Middle frontal gyrus (tissue), 1 donor: Measurements from ENCODE around the gene SLC16A12.
A peak's percentile ranks its signal among the peaks of the same experiment; 100 is the strongest.
"Not testable (repeated sequence)": the region's sequence is repeated elsewhere in the genome, so short reads cannot be mapped to it uniquely, and the experiment has no call there.

Experiments used
- DNase-seq: peaks from one replicate; pipeline ENCODE4 v3.0.0-alpha.2; 2015; ENCODE audit warnings: low spot score; ENCODE audit errors: extremely low spot score

Gene SLC16A12

GRCh38 chr10:89391907-89392756 lies 143.3 kb downstream of the SLC16A12 start, which contains the start of gene IFIT1:
TSS of gene IFIT1 (plus strand) at chr10:89392623. CDS start at chr10:89392713, 90 bp downstream.
- DNase-seq = peak; percentile 80

GRCh38 chr10:89391226-89391576 lies 144.2 kb downstream of the SLC16A12 start:
- DNase-seq = not testable (repeated sequence)

GRCh38 chr10:89390476-89391225 lies 144.7 kb downstream of the SLC16A12 start:
- DNase-seq = no peak

- DNase-seq = no peak
Observed at GRCh38 chr10:89389254-89389653, 146.1 kb downstream of the SLC16A12 start.

DNA sequence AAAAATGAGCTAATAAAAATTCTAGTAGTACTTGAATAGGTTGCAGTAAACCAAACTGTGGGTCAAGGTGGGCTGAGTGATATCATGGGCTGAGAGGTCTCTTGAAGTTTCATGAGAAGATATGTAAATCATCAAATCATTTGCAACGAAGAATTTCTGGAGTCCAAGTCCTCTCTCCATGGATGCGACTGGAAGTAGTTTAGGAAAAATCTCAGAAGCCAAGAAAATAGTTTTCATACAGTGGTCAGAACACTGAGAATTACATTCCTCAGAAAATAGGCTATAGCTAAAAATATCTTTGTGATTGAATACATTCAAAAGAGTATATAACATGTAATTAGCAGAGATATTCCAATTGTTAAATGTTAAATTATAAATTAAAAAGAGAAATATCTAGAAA lies 146.6 kb downstream of the SLC16A12 start:
- no peak for DNase-seq

- DNase-seq = no peak
Observed at GRCh38 chr10:89384474-89385340, 150.7 kb downstream of the SLC16A12 start.

DNA sequence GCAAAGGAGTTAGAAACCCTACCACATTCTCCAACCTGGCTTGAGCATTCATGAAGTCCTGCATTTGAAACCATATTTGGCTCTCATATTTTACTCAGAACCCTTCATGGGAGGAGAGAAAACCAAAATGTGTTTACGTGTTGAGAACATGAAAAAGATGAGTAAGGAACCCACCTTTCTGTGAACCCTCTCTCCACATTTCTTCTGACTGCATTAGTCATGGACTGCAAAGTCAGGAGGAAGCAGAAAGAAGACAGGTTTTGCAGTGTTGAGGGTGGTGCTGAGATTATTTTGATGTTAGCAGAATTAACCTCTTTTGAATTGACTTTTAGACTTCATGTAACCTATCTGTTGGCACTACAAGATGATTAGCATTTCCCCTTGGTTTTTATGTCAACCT lies 152.6 kb downstream of the SLC16A12 start:
- no peak for DNase-seq
